ENCODE measurements around the gene FXYD2.
A peak's percentile ranks its signal among the peaks of the same experiment; 100 is the strongest.

Gene FXYD2

GRCh38 chr11:117826190-117826570 is 1.6 kb upstream of the FXYD2 start:
- DNase-seq (ENCODE audit: low read depth) = no peak
- H3K4me3 ChIP-seq (ENCODE audit: low read depth, low read length) = no peak overlapping the region
- TF ChIP-seq CTCF (IDR thresholded peaks at IDR 0.05; ENCODE audit: control insufficient read depth, extremely low read depth, insufficient read depth) = no peak

- DNase-seq (ENCODE audit: low read depth) = no peak
- no peak for TF ChIP-seq CTCF (IDR thresholded peaks at IDR 0.05; ENCODE audit: control insufficient read depth, extremely low read depth, insufficient read depth)
- H3K4me3 ChIP-seq (ENCODE audit: low read depth, low read length) = no peak overlapping the region
Observed at GRCh38 chr11:117825538-117826189, 1.1 kb upstream of the FXYD2 start.

GRCh38 chr11:117823946-117824420 is 561 bp downstream of the FXYD2 start:
- DNase-seq (ENCODE audit: low read depth) = no peak
- no peak for TF ChIP-seq CTCF (IDR thresholded peaks at IDR 0.05; ENCODE audit: control insufficient read depth, extremely low read depth, insufficient read depth)

GRCh38 chr11:117823294-117823945 is 1.1 kb downstream of the FXYD2 start:
- no peak for DNase-seq (ENCODE audit: low read depth)
- H3K4me3 ChIP-seq (ENCODE audit: low read depth, low read length) = no peak overlapping the region
- TF ChIP-seq CTCF (IDR thresholded peaks at IDR 0.05; ENCODE audit: control insufficient read depth, extremely low read depth, insufficient read depth) = 0 out of 2 replicates have a peak, but pooled peaks have one; percentile 11

More at GRCh38 chr11:117823946-117824420, 561 bp downstream of the FXYD2 start:
- no peak overlapping the region for H3K4me3 ChIP-seq (ENCODE audit: low read depth, low read length)

- DNase-seq (ENCODE audit: low read depth) = no peak
- H3K4me3 ChIP-seq (ENCODE audit: low read depth, low read length) = no peak overlapping the region
- TF ChIP-seq CTCF (IDR thresholded peaks at IDR 0.05; ENCODE audit: control insufficient read depth, extremely low read depth, insufficient read depth) = peak; percentile 68
Observed at GRCh38 chr11:117822074-117823033, 2.2 kb downstream of the FXYD2 start.

GRCh38 chr11:117821431-117821830 is 3.1 kb downstream of the FXYD2 start:
- no peak for DNase-seq (ENCODE audit: low read depth)
- H3K4me3 ChIP-seq (ENCODE audit: low read depth, low read length) = no peak overlapping the region
- TF ChIP-seq CTCF (IDR thresholded peaks at IDR 0.05; ENCODE audit: control insufficient read depth, extremely low read depth, insufficient read depth) = no peak
